Progenitor cell of endocrine pancreas (in vitro differentiated cells): ENCODE results near the gene VAMP4. TPM values are rescaled to one million over a fixed set of nuclear protein-coding genes. Genes with fewer than 3 reads are reported as not detected.
"Not testable (repeated sequence)": the region's sequence is repeated elsewhere in the genome, so short reads cannot be mapped to it uniquely, and the experiment has no call there.

Experiments
- DNase-seq: peaks from one replicate; pipeline ENCODE4 v3.0.0; 2021; ENCODE audit warnings: low spot score; ENCODE audit not compliant: unreplicated experiment
- H3K27ac Mint-ChIP-seq: 2 replicates; pipeline ENCODE4 v1.8.0; 2021; ENCODE audit warnings: mild to moderate bottlenecking, moderate library complexity, mixed read lengths
- H3K27me3 Mint-ChIP-seq: 2 replicates; pipeline ENCODE4 v1.8.0; 2021; ENCODE audit warnings: mixed read lengths
- H3K36me3 Mint-ChIP-seq: 2 replicates; pipeline ENCODE4 v1.8.0; 2022; ENCODE audit warnings: mixed read lengths; ENCODE audit not compliant: insufficient read depth
- H3K4me1 Mint-ChIP-seq: 2 replicates; pipeline ENCODE4 v1.8.0; 2021; ENCODE audit warnings: low read depth, mixed read lengths
- H3K4me3 Mint-ChIP-seq: 2 replicates; pipeline ENCODE4 v1.8.0; 2021; ENCODE audit warnings: low read depth, mild to moderate bottlenecking, moderate library complexity, mixed read lengths
- H3K9me3 Mint-ChIP-seq: 2 replicates; pipeline ENCODE4 v1.8.0; 2021; ENCODE audit warnings: low read depth, mixed read lengths
- total RNA-seq: library from RNA; stranded (reverse); gene quantifications from 2 replicates; pipeline ENCODE4 v1.2.1, GENCODE V29; 2021
- TF ChIP-seq, protein P1 (sequence below): fragments of 200-600 bp; sonication (generic); IDR thresholded peaks from one replicate; pipeline ENCODE4 v1.5.0; 2021; ENCODE audit warnings: antibody characterized with exemption, mild to moderate bottlenecking; ENCODE audit not compliant: unreplicated experiment

Gene VAMP4
- total RNA-seq, 1 donor from 2014 or later = 8.9 TPM

DNA sequence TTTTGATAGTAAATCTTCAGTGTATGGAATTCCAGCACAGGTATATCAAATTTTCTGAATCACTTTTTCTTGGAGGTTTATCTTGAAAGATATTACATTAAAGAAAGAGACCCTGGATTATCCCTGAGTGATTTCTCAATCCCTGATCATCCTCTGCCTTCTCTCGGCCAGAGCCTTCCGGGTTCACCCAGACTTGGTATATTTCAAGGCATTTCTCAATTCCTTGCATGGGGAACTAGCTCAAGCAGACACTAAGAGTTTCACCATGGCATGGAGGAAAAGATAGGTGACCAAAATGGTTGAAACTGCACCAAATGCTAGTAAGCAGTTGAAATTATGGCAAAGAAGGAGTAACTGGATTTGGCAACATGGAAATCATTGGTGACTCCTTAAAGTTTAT is 5.7 kb downstream of the VAMP4 start:
- peaks cover under 1% of the 10 kb centered on the region for H3K4me1 Mint-ChIP-seq
- H3K27me3 Mint-ChIP-seq = no peaks in the 10 kb centered on the region
- H3K4me3 Mint-ChIP-seq = no peak overlapping the region
- H3K36me3 Mint-ChIP-seq = peaks cover 4% of the 10 kb centered on the region
- H3K27ac Mint-ChIP-seq = no peak overlapping the region
- TF ChIP-seq, protein P1, sequence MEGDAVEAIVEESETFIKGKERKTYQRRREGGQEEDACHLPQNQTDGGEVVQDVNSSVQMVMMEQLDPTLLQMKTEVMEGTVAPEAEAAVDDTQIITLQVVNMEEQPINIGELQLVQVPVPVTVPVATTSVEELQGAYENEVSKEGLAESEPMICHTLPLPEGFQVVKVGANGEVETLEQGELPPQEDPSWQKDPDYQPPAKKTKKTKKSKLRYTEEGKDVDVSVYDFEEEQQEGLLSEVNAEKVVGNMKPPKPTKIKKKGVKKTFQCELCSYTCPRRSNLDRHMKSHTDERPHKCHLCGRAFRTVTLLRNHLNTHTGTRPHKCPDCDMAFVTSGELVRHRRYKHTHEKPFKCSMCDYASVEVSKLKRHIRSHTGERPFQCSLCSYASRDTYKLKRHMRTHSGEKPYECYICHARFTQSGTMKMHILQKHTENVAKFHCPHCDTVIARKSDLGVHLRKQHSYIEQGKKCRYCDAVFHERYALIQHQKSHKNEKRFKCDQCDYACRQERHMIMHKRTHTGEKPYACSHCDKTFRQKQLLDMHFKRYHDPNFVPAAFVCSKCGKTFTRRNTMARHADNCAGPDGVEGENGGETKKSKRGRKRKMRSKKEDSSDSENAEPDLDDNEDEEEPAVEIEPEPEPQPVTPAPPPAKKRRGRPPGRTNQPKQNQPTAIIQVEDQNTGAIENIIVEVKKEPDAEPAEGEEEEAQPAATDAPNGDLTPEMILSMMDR = no peak
- DNase-seq = no peak
- H3K9me3 Mint-ChIP-seq = no peaks in the 10 kb centered on the region

DNA sequence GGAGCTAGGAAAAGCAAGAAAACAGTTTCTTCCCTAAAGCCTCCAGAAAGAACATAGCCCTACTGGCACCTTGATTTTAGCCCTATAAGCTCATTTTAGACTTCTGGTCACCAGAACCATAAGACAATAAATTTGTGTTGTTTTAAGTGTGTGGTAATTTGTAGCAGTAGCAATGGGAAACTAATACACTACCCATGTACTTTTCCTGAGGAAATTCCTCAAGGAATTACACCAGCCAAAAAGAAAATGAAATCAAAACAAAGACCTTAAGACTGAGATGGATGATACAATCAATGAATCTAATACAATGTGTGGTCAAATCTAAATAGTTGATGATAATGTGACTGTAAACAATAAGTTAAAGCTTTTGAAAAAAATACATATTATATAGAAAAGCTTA is 11.8 kb downstream of the VAMP4 start:
- DNase-seq = no peak
- Mint-ChIP-seq H3K4me1 (no peaks in the 10 kb centered on the region), H3K4me3 (no peak overlapping the region), H3K9me3 (no peaks in the 10 kb centered on the region), H3K27me3 (no peaks in the 10 kb centered on the region), H3K36me3 (peaks cover 14% of the 10 kb centered on the region), H3K27ac (no peak overlapping the region)
- TF ChIP-seq, protein P1 = no peak

DNA sequence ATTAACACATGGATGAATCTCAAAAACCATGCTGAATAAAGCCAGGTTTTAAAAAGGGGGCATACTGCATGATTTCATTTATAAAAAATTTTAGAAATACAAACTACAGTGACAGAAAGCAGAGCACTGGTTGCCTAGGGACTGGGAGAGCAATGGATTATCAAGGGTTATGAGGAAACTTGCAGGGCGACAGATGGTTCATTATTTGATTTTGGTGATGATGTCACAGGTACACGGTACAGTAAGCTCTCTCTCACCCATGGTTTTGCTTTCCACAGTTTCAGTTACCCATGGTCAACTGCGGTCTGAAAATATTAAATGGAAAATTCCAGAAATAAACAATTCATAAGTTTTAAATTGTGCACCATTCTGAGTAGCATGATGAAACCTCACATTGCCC is 14.1 kb downstream of the VAMP4 start:
- Mint-ChIP-seq H3K36me3 (peaks cover 28% of the 10 kb centered on the region), H3K4me1 (no peaks in the 10 kb centered on the region), H3K9me3 (peaks cover 3% of the 10 kb centered on the region), H3K4me3 (no peak overlapping the region), H3K27ac (no peak overlapping the region), H3K27me3 (no peaks in the 10 kb centered on the region)
- TF ChIP-seq, protein P1 = no peak
- no peak for DNase-seq

DNA sequence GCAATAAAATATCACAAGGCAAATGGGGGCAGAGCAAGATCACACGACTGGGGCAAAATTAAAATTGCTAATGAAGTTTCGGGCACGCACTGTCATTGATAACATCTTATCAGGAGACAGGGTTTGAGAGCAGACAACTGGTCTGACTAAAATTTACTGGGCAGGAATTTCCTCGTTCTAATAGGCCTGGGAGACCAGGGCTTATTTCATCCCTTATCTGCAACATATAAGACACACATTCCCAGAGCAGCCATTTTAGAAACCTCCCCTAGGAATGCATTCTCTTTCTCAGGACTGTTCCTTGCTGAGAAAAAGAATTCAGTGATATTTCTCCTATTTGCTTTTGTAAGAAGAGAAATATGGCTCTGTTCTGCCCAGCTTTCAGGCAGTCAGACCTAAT is 18.7 kb downstream of the VAMP4 start:
- H3K4me1 Mint-ChIP-seq, DNase-seq, H3K27ac Mint-ChIP-seq, H3K27me3 Mint-ChIP-seq, H3K9me3 Mint-ChIP-seq, H3K4me3 Mint-ChIP-seq: not testable (repeated sequence)
- peaks cover 33% of the 10 kb centered on the region for H3K36me3 Mint-ChIP-seq

DNA sequence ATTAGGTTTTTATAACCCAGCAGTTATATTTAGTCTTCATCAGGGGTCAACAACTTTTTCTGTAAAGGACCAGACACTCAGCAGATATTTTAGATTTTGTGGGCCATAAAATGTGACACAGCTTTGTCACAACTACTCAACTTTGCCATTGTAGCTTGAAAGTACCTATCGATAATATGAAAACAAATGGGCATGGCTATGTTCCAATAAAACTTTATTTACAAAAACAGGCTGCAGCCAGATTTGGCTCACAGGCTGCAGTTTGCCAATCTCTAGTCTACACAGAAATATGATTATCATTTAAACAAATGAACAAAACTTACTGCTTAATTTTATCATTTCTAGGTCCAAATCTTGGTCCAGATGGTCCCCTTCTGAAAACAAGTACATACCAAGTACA is 23.0 kb downstream of the VAMP4 start:
- peaks cover 14% of the 10 kb centered on the region for H3K36me3 Mint-ChIP-seq
- no peaks in the 10 kb centered on the region for H3K27me3 Mint-ChIP-seq
- TF ChIP-seq, protein P1 = no peak
- peaks cover 4% of the 10 kb centered on the region for H3K9me3 Mint-ChIP-seq
- no peak overlapping the region for H3K27ac Mint-ChIP-seq
- DNase-seq = no peak
- H3K4me1 Mint-ChIP-seq = no peaks in the 10 kb centered on the region
- H3K4me3 Mint-ChIP-seq = no peak overlapping the region

DNA sequence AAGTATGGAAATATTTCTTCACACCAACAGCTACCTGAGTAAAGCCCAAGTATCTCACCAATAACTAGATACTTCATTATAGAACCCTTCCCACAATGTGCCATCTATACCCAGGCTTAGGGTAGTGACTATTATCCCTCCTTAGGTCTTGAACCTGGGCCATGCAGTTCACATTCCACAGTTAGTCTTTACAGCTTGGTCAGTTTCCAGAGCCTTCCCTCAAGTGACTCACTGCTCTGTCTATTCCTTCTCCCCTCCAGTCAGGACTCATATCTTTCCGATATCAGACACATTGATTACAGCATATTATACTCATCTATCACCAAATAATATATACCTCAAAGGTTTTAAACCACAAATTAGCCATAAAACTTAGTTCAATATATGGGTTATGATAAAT is 23.6 kb downstream of the VAMP4 start:
- TF ChIP-seq, protein P1 = no peak
- no peaks in the 10 kb centered on the region for H3K4me1 Mint-ChIP-seq
- no peak overlapping the region for H3K27ac Mint-ChIP-seq
- no peak for DNase-seq
- H3K27me3 Mint-ChIP-seq = no peaks in the 10 kb centered on the region
- peaks cover 4% of the 10 kb centered on the region for H3K9me3 Mint-ChIP-seq
- no peak overlapping the region for H3K4me3 Mint-ChIP-seq
- H3K36me3 Mint-ChIP-seq = peaks cover 11% of the 10 kb centered on the region
